ENCODE measurements around the gene ABLIM2.

The ABLIM2 gene

GRCh38 chr4:7968262-7968896, 190.2 kb downstream of the ABLIM2 start:
- no peak for DNase-seq

- no peak for DNase-seq
Observed at GRCh38 chr4:7967501-7968261, 190.9 kb downstream of the ABLIM2 start.

- DNase-seq, result no peak
Observed at GRCh38 chr4:7967063-7967440, 191.6 kb downstream of the ABLIM2 start.

- no peak for DNase-seq
Observed at GRCh38 chr4:7966281-7967062, 192.1 kb downstream of the ABLIM2 start.

GRCh38 chr4:7964890-7965662, 193.5 kb downstream of the ABLIM2 start:
- no peak for DNase-seq

- no peak for DNase-seq
Observed at GRCh38 chr4:7964459-7964858, 194.2 kb downstream of the ABLIM2 start.

GRCh38 chr4:7963691-7964090, 194.9 kb downstream of the ABLIM2 start:
- DNase-seq, result no peak

- no peak for DNase-seq
Observed at GRCh38 chr4:7962609-7963508, 195.8 kb downstream of the ABLIM2 start.

GRCh38 chr4:7960790-7961655, 197.6 kb downstream of the ABLIM2 start:
- peak; percentile 19 for DNase-seq

GRCh38 chr4:7960017-7960789, 198.4 kb downstream of the ABLIM2 start:
- no peak for DNase-seq

GRCh38 chr4:7959078-7959477, 199.5 kb downstream of the ABLIM2 start:
- no peak for DNase-seq

- no peak for DNase-seq
Observed at GRCh38 chr4:7956934-7957656, 201.5 kb downstream of the ABLIM2 start.

GRCh38 chr4:7956270-7956808, 202.3 kb downstream of the ABLIM2 start:
- DNase-seq, result no peak

GRCh38 chr4:7955393-7955792, 203.2 kb downstream of the ABLIM2 start:
- DNase-seq, result no peak

GRCh38 chr4:7952615-7953014, 206.0 kb downstream of the ABLIM2 start:
- no peak for DNase-seq

GRCh38 chr4:7950301-7951092, 208.1 kb downstream of the ABLIM2 start:
- no peak for DNase-seq

GRCh38 chr4:7949759-7950158, 208.9 kb downstream of the ABLIM2 start:
- DNase-seq, result no peak

GRCh38 chr4:7947927-7948326, 210.7 kb downstream of the ABLIM2 start:
- DNase-seq, result no peak

All from NCI-H1694 treated with DMSO at 0.1 percent for 48 hours (cell line).